Spinal cord (tissue), 10 donors: Measurements from ENCODE around the gene IL11RA. TPM values are rescaled to one million over a fixed set of nuclear protein-coding genes. Genes with fewer than 3 reads are reported as not detected.

Experiments used
- DNase-seq, 6 donors: peaks; one replicate each; pipeline versions ENCODE4 v3.0.0 to v3.0.0-alpha.2; 2013 to 2015; ENCODE audit warnings: low spot score in 6 of 6, low read depth in 4 of 6
- H3K27ac ChIP-seq: one replicate; pipeline ENCODE4 v1.5.1; 2013; ENCODE audit warnings: low read depth, low read length, control low read depth
- H3K27me3 ChIP-seq: one replicate; pipeline ENCODE4 v1.6.1; 2013; ENCODE audit warnings: low read length; ENCODE audit not compliant: control insufficient read depth, insufficient read depth
- H3K36me3 ChIP-seq: one replicate; pipeline ENCODE4 v1.6.1; 2013; ENCODE audit warnings: low read length; ENCODE audit not compliant: control insufficient read depth, insufficient read depth
- H3K4me1 ChIP-seq: one replicate; pipeline ENCODE4 v1.6.1; 2013; ENCODE audit warnings: low read length; ENCODE audit not compliant: control insufficient read depth, insufficient read depth
- H3K4me3 ChIP-seq: one replicate; pipeline ENCODE4 v1.5.1; 2013; ENCODE audit warnings: low read depth, low read length, control low read depth
- H3K9me3 ChIP-seq: one replicate; pipeline ENCODE4 v1.6.1; 2013; ENCODE audit warnings: low read length; ENCODE audit not compliant: control insufficient read depth, insufficient read depth
- WGBS: methylation state at CpG from one replicate; pipeline ENCODE4 v1.1.5; 2013; ENCODE audit warnings: missing lambda C conversion rate; ENCODE audit not compliant: insufficient coverage; 5-methylcytosine and 5-hydroxymethylcytosine counted together
- polyA plus RNA-seq, 2 donors: library from polyadenylated mRNA; unstranded; fragments of 120-200 nt; gene quantifications; one replicate each; pipeline ENCODE4 v1.2.1, GENCODE V29; 2013; ENCODE audit not compliant: insufficient read length in 2 of 2
- total RNA-seq, 2 donors: library from RNA; depleted of rRNA in 1 of 2; stranded (reverse); fragments of 120-200 nt in 1 of 2; fragments of >200 nt in 1 of 2; gene quantifications; one replicate each; pipeline versions ENCODE4 v1.2.3 to v1.2.4, GENCODE V29; 2013 to 2014
- donor health status: healthy.

The IL11RA gene
- total and polyA plus RNA-seq, 4 donors: 24.1 to 69.9 (median 52.5) TPM

DNA sequence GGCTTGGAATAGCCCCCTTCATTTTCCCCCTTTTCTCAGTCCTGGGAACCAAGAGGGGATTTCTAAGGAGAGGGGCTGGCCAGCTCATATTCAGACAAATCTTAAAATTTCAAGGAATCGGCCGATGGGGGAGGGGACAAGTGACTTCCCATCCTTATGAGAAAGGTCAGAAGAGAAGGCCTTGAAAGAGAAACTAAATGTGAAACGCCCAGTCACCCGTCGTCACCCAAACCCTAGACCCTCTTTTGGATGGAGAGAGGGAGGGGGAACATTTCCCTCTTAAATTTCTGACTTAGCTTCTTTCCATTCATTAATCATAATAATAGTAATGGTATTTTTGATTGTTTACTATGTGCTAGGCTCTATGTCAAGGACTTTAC, 39.9 kb downstream of the IL11RA start:
- WGBS: no CpG with 5 or more reads among the region's 5 CpGs
- Histone ChIP-seq H3K9me3 (peaks cover 3% of the 10 kb centered on the region), H3K27ac (no peak overlapping the region), H3K36me3 (no peaks in the 10 kb centered on the region), H3K27me3 (no peaks in the 10 kb centered on the region), H3K4me1 (no peaks in the 10 kb centered on the region), H3K4me3 (no peak overlapping the region)
- no peak for DNase-seq

DNA sequence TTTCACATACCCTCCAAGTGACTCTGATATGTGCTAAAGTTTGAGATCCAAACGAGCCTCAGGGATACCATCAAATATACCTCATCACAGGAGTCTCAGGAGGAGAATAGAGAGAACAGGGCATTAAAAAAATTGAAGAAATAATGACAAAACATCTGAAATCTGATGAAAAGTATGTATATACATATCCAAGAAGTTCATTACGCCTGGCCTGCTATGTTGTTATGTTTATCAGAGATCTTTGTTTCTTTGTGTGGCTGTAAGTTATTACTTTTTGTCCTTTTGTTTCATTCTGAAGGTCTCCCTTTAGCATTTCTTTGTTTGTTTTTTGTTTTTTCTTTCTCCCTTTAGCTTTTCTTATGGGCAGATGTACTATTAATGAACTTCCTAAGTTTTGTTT, 41.6 kb downstream of the IL11RA start:
- H3K27me3 ChIP-seq: no peaks in the 10 kb centered on the region
- H3K36me3 ChIP-seq: no peaks in the 10 kb centered on the region
- WGBS: no CpG with 5 or more reads among the region's 2 CpGs
- no peak overlapping the region for H3K4me3 ChIP-seq
- no peak for DNase-seq
- no peak overlapping the region for H3K27ac ChIP-seq
- H3K4me1 ChIP-seq: no peaks in the 10 kb centered on the region
- H3K9me3 ChIP-seq: peaks cover 3% of the 10 kb centered on the region

DNA sequence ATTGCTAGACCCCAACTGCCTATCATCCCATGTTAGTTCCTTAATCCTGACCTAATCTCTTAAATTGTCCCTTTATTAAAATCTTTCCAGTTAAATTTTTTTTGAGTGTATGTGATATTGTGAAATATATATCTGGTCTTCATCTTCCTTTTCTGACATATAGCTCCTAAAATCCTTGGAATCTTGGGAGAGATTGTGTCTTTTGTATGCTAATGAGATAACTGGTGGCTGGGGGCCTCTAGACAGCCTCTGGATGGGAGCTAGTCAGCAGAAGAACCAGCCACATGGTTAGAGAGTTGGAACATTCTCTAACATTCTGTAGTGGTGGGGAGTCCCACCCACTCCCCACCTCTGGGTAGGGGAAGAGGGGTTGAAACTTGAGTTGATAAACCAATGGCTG, 42.8 kb downstream of the IL11RA start:
- no peaks in the 10 kb centered on the region for H3K4me1 ChIP-seq
- DNase-seq: no peak
- no peaks in the 10 kb centered on the region for H3K27me3 ChIP-seq
- H3K27ac ChIP-seq: no peak overlapping the region
- H3K9me3 ChIP-seq: peaks cover 3% of the 10 kb centered on the region
- H3K36me3 ChIP-seq: no peaks in the 10 kb centered on the region
- no peak overlapping the region for H3K4me3 ChIP-seq

DNA sequence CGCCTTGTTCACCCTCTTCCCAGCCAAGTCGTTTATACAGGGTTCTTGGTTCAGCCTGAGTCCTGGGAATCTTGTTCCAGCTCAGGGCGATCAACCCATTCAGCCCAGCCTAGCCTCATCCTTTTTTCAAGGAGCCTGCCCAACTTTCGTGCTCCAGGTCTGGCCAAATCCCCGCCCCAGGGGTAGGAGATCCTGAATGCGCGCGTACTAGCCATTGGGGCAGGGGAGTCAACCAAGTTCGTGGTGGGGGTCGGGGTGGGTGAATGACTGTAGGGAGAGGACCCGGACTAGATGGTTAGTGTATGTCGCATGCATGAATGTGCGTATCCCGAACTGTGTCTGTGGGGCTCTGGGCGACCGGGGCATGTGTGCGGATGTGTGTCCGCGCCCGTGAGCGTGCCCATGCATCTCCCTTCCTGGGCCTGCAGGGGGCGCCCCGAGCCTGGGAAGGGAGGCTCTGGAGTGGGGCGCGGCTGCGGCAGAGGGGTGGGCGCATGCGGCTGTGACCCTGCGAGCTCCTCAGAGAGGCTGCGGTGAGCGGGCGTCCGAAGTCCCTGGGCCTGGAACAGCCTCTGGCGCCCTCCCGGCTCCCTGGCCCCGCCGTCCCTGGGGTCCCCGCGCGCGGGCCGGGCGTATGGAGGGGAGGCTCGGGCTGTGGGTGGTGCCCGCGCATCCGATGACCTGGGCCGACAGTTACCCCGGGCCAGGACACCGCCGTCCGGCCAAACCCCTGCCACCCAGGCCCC, 49.2 kb downstream of the IL11RA start:
- WGBS: 5% methylated on average over 51 of the region's 52 CpGs
- Histone ChIP-seq H3K27me3 (peaks cover 8% of the 10 kb centered on the region), H3K9me3 (no peaks in the 10 kb centered on the region), H3K4me1 (peaks cover 12% of the 10 kb centered on the region), H3K27ac (no peak overlapping the region), H3K4me3 (peak overlapping the region; percentile 48), H3K36me3 (no peaks in the 10 kb centered on the region)
- peak in 5 of 6 donors; percentile 45 to 91 (median 56) for DNase-seq

DNA sequence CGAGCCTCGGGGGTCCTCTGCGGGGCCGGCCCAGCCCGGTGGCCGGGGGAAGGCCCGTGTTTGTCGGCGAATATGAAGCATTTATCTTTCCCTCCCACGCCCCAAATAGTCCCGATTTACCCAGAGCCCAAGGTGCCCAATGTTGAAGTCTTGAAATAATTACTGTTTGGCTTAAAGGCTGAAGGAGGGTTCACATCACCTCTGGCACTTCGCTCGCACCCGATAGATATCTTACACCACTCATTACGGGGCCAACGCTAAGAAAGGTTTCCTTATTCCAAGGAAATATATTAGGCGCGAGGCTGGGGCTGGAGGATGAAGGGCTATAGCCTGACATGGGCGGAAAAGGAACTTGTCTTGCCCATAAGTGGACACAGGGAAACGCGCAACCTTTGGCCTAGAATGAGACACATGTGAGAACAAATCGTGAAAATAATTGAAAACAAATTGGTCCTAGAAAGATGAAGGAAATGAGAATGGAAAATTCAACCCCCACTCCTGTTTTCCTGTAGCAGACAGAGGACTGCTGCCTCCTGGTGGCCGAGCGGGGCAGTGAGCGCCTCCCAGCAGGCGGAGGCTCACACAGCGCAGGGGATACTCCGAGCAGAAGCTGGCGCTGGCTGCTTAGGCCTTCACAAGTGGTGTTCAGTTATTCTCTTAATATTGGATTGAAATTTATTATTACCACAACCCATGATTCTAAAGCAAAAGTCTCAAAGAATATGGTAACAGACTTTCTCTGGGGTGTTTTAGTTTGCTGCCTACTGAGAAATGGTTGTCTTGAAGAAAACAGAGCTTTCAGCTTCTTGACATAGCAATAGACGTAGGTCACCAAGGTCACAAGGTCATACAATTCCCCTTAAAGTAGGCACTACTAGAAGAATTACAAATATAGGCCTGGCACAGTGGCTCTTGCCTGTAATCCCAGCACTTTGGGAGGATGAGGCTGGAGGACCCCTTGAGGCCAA, 50.1 kb downstream of the IL11RA start:
- peak overlapping the region; percentile 48 for H3K4me3 ChIP-seq
- 9% methylated on average over 7 of the region's 30 CpGs for WGBS
- H3K27ac ChIP-seq: peak overlapping the region; percentile 51
- H3K4me1 ChIP-seq: peaks cover 12% of the 10 kb centered on the region
- H3K9me3 ChIP-seq: no peaks in the 10 kb centered on the region
- no peaks in the 10 kb centered on the region for H3K36me3 ChIP-seq
- peaks cover 8% of the 10 kb centered on the region for H3K27me3 ChIP-seq
- peak; percentile 35 to 93 (median 55) for DNase-seq

DNA sequence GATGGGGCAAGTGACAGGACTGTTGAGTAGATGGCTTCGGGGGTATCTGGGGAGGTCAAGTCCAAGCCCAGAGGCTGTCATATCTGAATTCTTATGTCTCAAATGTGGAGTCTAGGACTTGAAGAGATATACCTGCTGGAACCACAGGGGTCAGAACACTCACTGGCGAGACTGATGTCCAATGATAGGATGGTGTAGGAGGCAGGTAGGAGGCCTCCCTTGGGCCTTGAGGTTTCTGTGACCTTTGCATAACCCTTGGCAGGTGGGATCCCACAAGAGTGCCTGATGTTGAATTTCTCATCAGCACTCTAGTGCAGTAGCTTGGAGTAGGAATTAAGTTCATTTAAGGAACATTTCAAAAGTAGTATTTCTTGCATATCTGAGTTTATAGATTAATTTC, 55.1 kb downstream of the IL11RA start:
- WGBS: 82% methylated on average over 2 of the region's 2 CpGs

DNA sequence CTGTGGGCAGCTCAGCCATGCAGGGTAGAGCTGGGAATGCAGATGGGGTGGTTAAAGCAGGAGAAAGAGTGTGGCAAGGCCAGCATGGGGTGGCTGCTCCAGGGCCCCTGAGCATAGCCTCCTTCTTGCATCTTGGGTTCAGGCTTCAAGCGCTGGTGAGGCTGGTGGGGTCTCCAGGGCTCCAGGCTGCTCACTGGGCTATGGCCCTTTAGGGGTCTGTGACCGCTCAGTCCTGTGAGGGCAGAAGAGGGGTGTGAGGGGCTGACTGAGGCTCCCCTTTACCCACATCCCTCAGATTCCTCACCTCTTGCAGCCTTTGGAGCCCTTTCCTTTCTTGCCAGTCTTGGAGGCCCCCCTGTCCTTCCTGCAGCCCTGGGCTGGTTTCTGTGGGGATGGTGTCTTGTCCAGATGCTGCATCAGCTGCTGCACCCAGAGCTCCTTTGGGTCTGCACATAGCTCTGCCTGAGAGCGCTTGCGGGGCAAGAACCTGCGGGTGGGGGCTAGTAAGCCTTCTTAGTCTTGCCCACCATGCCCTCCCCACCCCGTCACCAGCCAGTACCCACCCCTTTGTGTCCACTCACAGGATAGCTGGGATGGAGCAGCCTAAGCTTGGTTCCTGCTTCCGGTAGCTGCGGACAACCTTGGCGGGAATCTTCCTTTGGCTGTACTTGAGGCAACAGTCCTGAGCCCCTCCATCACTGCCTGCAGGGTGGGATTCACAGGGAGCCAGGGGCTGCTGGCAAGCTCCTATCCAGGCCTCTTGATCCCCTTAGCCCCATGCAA, 57.4 kb downstream of the IL11RA start:
- Histone ChIP-seq H3K27me3 (no peaks in the 10 kb centered on the region), H3K9me3 (no peaks in the 10 kb centered on the region), H3K27ac (no peak overlapping the region), H3K4me1 (peaks cover 6% of the 10 kb centered on the region), H3K36me3 (no peaks in the 10 kb centered on the region), H3K4me3 (no peak overlapping the region)
- WGBS: 99% methylated on average over 7 of the region's 9 CpGs
- DNase-seq: no peak

More for the DNA sequence above, 55.1 kb downstream of the IL11RA start:
- H3K27ac ChIP-seq: no peak overlapping the region
- H3K27me3 ChIP-seq: no peaks in the 10 kb centered on the region
- H3K4me3 ChIP-seq: no peak overlapping the region
- DNase-seq: no peak
- H3K4me1 ChIP-seq: peaks cover 6% of the 10 kb centered on the region
- H3K9me3 ChIP-seq: no peaks in the 10 kb centered on the region
- H3K36me3 ChIP-seq: no peaks in the 10 kb centered on the region

DNA sequence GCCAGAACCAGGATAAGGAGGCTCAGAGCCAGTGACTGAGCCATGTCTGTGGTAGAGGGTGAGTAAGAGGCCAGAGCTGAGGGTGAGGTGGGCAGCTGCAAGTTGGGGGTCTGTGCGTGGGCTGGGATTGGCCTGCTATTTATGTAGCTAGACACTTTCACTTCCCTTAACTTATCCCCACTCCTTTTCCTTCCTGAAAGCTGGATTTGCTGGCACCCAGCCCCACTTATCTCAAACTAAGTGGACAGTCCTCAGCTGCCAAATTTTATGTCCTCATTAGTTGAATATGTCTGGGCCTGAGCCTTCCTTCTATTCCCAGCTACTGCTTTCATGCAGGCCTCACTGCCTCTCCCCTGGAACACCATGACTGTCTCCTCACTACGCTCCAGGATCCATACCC, 58.0 kb downstream of the IL11RA start, which contains the start of gene CCL21:
Gene CCL21 (minus strand): TSS at position 114 of the 400 bp plus-strand sequence. CDS start 70 bp downstream, at position 44.
- H3K4me1 ChIP-seq: peaks cover 6% of the 10 kb centered on the region
- no peaks in the 10 kb centered on the region for H3K27me3 ChIP-seq
- peak in 1 of 6 donors; percentile 10 for DNase-seq
- H3K27ac ChIP-seq: no peak within 1 kb of the TSS
- no peak within 1 kb of the TSS for H3K4me3 ChIP-seq
- WGBS: no CpG with 5 or more reads among the region's 2 CpGs
- H3K9me3 ChIP-seq: no peaks in the 10 kb centered on the region
- H3K36me3 ChIP-seq: no peaks in the 10 kb centered on the region
